CD1c-positive myeloid dendritic cell (primary cell): ENCODE results near the gene MEIOC.
"Not testable (repeated sequence)": the region's sequence is repeated elsewhere in the genome, so short reads cannot be mapped to it uniquely, and the experiment has no call there.

ENCODE experiments used
- DNase-seq: peaks from one replicate; pipeline ENCODE4 v3.0.0-alpha.2; 2016; ENCODE audit errors: extremely low spot score

MEIOC gene

GRCh38 chr17:44655983-44656710 is at the start of gene MEIOC:
MEIOC (plus strand) TSS chr17:44656468; CDS start chr17:44656614, 146 bp downstream.
- peak; percentile 20 for DNase-seq

GRCh38 chr17:44606658-44607057 is 49.6 kb upstream of the MEIOC start:
- no peak for DNase-seq

- DNase-seq, result no peak
Observed at GRCh38 chr17:44607836-44608690, 48.2 kb upstream of the MEIOC start.

- no peak for DNase-seq
Observed at GRCh38 chr17:44608727-44609435, 47.4 kb upstream of the MEIOC start.

- no peak for DNase-seq
Observed at GRCh38 chr17:44610331-44610730, 45.9 kb upstream of the MEIOC start.

- DNase-seq, result no peak
Observed at GRCh38 chr17:44610871-44611270, 45.4 kb upstream of the MEIOC start.

- no peak for DNase-seq
Observed at GRCh38 chr17:44614862-44615261, 41.4 kb upstream of the MEIOC start.

- DNase-seq, result not testable (repeated sequence)
Observed at GRCh38 chr17:44618652-44619051, 37.6 kb upstream of the MEIOC start.

GRCh38 chr17:44623070-44623725 is 33.1 kb upstream of the MEIOC start:
- DNase-seq, result no peak

- DNase-seq, result no peak
Observed at GRCh38 chr17:44627513-44628242, 28.6 kb upstream of the MEIOC start.

GRCh38 chr17:44628243-44629188 is 27.8 kb upstream of the MEIOC start:
- peak; percentile 40 for DNase-seq

GRCh38 chr17:44629314-44629713 is 27.0 kb upstream of the MEIOC start:
- no peak for DNase-seq

GRCh38 chr17:44630703-44631102 is 25.6 kb upstream of the MEIOC start:
- DNase-seq, result no peak

GRCh38 chr17:44633998-44634397 is 22.3 kb upstream of the MEIOC start:
- DNase-seq, result no peak

GRCh38 chr17:44634401-44634800 is 21.9 kb upstream of the MEIOC start:
- DNase-seq, result not testable (repeated sequence)

- peak; percentile 59 for DNase-seq
Observed at GRCh38 chr17:44636562-44636961, 19.7 kb upstream of the MEIOC start.

- DNase-seq, result no peak
Observed at GRCh38 chr17:44637066-44637465, 19.2 kb upstream of the MEIOC start.

GRCh38 chr17:44642834-44643233 is 13.4 kb upstream of the MEIOC start:
- DNase-seq, result no peak

GRCh38 chr17:44645341-44645740 is 10.9 kb upstream of the MEIOC start:
- no peak for DNase-seq

GRCh38 chr17:44646280-44646679 is 10.0 kb upstream of the MEIOC start:
- no peak for DNase-seq
